ENCODE measurements around the gene CTDSP2. TPM values are rescaled to one million over a fixed set of nuclear protein-coding genes. Genes with fewer than 3 reads are reported as not detected.

The CTDSP2 gene
- total RNA-seq = 100 to 1,000 TPM; 108 to 109 TPM

GRCh38 chr12:57846577-57847319 lies at the start of gene CTDSP2:
Gene CTDSP2, minus strand, starts transcription at chr12:57846729. Its CDS starts 294 bp downstream, at chr12:57846435.
- peak within 1 kb of the TSS; percentile 80 to 87 for H3K4me3 Mint-ChIP-seq
- ATAC-seq (replicated peaks in 1 of 2) (peak; percentile 50 to 52), DNase-seq (peak; percentile 87)
- no peaks in the 10 kb centered on the region for H3K9me3 Mint-ChIP-seq
- peak within 1 kb of the TSS; percentile 34 for H3K27ac Mint-ChIP-seq
- peaks cover 0 to 1% of the 10 kb centered on the region in 2 donors for H3K36me3 Mint-ChIP-seq (ENCODE audit: insufficient read depth in 2 of 2)
- peaks cover 11% of the 10 kb centered on the region for H3K27me3 Mint-ChIP-seq (ENCODE audit: low read depth)
- peaks cover 48% of the 10 kb centered on the region for H3K4me1 Mint-ChIP-seq (ENCODE audit: low read depth)

GRCh38 chr12:57896115-57896433 lies 49.5 kb upstream of the CTDSP2 start:
- Mint-ChIP-seq H3K27ac (peak overlapping the region; percentile 36), H3K4me3 (peak overlapping the region; percentile 62), H3K9me3 (no peaks in the 10 kb centered on the region), H3K36me3 (ENCODE audit: insufficient read depth in 2 of 2) (no peaks in the 10 kb centered on the region), H3K27me3 (ENCODE audit: low read depth) (peaks cover 21% of the 10 kb centered on the region), H3K4me1 (ENCODE audit: low read depth) (peaks cover 64% of the 10 kb centered on the region)
- DNase-seq = no peak
- ATAC-seq (replicated peaks in 1 of 2) = no peak

DNA sequence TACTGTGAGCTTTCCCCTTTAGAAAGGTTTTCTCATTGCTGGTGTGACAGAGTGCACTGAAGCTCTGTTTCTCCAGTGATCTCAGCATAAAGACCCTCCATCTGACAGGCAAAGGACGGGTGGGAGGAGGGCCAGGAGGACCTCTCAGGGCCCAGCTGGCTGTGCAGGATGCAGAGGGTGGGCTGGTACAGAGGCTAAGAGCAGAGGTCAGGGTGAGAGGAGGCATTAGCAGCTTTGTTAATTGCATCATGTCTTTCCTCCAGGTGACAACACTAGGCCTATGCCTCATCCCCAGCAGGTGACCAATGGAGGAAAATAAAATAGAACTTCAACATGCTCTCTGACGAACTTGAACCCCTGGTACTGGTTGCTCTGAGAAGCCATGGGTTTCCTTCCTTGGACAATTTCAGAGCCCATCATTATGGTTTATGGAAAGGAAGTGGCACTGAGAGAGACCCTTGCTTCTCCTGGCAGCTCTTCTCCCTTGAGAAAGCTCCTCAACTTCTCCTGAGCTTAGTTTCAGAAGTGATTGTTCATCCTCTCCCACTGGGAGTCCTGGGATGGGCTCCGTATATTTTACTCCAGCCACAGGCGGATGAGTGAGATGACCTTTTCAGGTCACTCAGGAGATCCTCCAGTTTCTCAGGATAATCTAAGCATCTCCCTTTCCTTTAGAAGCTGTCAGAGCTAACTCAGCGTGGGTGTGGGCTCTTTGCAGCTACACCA lies 49.0 kb upstream of the CTDSP2 start:
- no peak overlapping the region for H3K27ac Mint-ChIP-seq
- no peak for DNase-seq
- H3K4me3 Mint-ChIP-seq = peak overlapping the region; percentile 62
- ATAC-seq (replicated peaks in 1 of 2) = no peak
- no peaks in the 10 kb centered on the region for H3K9me3 Mint-ChIP-seq
- H3K4me1 Mint-ChIP-seq (ENCODE audit: low read depth) = peaks cover 62% of the 10 kb centered on the region
- peaks cover 21% of the 10 kb centered on the region for H3K27me3 Mint-ChIP-seq (ENCODE audit: low read depth)
- H3K36me3 Mint-ChIP-seq (ENCODE audit: insufficient read depth in 2 of 2) = no peaks in the 10 kb centered on the region

GRCh38 chr12:57894399-57895292 lies 48.1 kb upstream of the CTDSP2 start:
- peaks cover 21% of the 10 kb centered on the region for H3K27me3 Mint-ChIP-seq (ENCODE audit: low read depth)
- peaks cover 55% of the 10 kb centered on the region for H3K4me1 Mint-ChIP-seq (ENCODE audit: low read depth)
- H3K27ac Mint-ChIP-seq = peak overlapping the region; percentile 96
- H3K36me3 Mint-ChIP-seq (ENCODE audit: insufficient read depth in 2 of 2) = no peaks in the 10 kb centered on the region
- no peak for ATAC-seq (replicated peaks in 1 of 2)
- no peaks in the 10 kb centered on the region for H3K9me3 Mint-ChIP-seq
- peak overlapping the region; percentile 16 to 66 for H3K4me3 Mint-ChIP-seq
- DNase-seq = no peak

GRCh38 chr12:57893431-57894353 lies 47.2 kb upstream of the CTDSP2 start:
- DNase-seq (no peak), ATAC-seq (replicated peaks in 1 of 2) (no peak)
- H3K4me1 Mint-ChIP-seq (ENCODE audit: low read depth) = peaks cover 46% of the 10 kb centered on the region
- H3K4me3 Mint-ChIP-seq = peak overlapping the region in 1 of 2 donors; percentile 66
- H3K27ac Mint-ChIP-seq = no peak overlapping the region
- no peaks in the 10 kb centered on the region for H3K9me3 Mint-ChIP-seq
- H3K36me3 Mint-ChIP-seq (ENCODE audit: insufficient read depth in 2 of 2) = no peaks in the 10 kb centered on the region
- peaks cover 21% of the 10 kb centered on the region for H3K27me3 Mint-ChIP-seq (ENCODE audit: low read depth)

DNA sequence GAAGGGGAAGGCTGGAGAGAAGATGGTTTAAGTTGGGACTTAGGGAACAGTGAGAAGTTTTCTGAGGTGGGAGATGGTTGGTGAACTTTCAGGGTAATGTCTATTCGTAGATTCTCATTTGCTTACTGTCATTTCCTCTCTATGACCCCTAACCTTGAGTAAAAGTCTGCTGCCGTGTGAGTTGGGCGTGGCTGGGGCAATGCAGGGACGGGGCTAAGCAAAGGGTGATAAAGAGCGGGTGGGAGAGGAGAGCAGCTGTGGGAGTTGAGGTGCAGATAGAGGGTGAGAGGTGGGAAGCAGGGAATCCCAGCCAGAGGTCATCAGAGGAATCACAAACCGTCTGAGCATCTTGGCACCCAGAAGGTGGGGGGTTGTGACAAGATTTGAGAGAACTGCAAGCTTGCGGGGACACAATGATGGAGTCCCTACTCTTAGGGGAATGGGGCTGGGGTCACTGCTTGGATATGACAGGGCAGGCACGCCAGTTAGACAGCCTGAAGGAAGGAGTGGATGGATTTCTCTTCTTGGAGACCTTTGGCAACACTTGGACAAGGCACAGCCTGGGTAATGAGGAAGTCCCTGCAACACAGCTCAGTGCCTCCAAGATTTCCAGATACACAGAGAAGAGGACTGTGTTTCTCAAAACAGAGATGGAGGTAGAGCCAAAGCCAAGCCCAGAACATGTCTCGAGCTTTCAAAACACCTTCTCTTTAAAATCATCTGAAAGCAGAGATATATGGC lies 45.9 kb upstream of the CTDSP2 start:
- H3K4me3 Mint-ChIP-seq = no peak overlapping the region
- H3K9me3 Mint-ChIP-seq = no peaks in the 10 kb centered on the region
- no peak overlapping the region for H3K27ac Mint-ChIP-seq
- peaks cover 13% of the 10 kb centered on the region for H3K27me3 Mint-ChIP-seq (ENCODE audit: low read depth)
- DNase-seq (no peak), ATAC-seq (replicated peaks in 1 of 2) (no peak)
- no peaks in the 10 kb centered on the region for H3K36me3 Mint-ChIP-seq (ENCODE audit: insufficient read depth in 2 of 2)
- peaks cover 40% of the 10 kb centered on the region for H3K4me1 Mint-ChIP-seq (ENCODE audit: low read depth)

DNA sequence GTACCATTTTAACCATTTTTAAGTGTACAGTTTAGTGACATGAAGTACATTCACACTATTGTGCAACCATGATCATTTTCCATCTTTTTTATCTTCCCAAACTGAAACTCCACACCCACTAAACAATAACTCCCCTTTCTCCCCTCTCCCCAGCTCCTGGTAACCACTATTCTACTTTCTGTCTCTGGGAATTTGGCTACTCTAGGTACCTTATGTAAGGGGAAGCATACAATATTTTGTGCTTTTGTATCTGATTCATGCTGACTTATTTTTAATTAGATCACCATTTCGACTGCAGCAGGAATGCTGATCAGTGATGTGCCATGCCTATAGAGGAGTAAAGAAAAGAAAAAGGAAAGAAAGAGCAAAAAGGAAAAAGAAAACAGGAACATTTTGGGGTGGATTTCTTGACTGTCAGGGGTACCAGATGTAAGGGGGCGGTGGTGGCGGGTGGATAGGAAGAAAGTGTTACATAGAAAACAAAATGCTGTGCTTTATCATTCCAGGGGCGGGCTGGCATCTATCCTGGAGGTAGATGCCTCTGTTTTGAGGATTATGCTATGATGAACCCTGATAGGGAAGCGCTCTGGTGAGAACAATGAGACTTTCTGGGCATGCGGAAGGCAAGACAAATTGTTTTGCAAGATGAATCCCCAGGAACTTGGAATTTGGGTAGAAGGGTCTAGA lies 45.2 kb upstream of the CTDSP2 start:
- Mint-ChIP-seq H3K27me3 (ENCODE audit: low read depth) (peaks cover 7% of the 10 kb centered on the region), H3K27ac (no peak overlapping the region), H3K4me3 (no peak overlapping the region), H3K9me3 (no peaks in the 10 kb centered on the region), H3K36me3 (ENCODE audit: insufficient read depth in 2 of 2) (no peaks in the 10 kb centered on the region), H3K4me1 (ENCODE audit: low read depth) (peaks cover 33% of the 10 kb centered on the region)
- no peak for ATAC-seq (replicated peaks in 1 of 2)
- no peak for DNase-seq

GRCh38 chr12:57890191-57891115 lies 43.9 kb upstream of the CTDSP2 start:
- H3K4me1 Mint-ChIP-seq (ENCODE audit: low read depth) = peaks cover 22% of the 10 kb centered on the region
- H3K4me3 Mint-ChIP-seq = no peak overlapping the region
- ATAC-seq (replicated peaks in 1 of 2) (no peak), DNase-seq (no peak)
- H3K9me3 Mint-ChIP-seq = peaks cover 0 to 2% of the 10 kb centered on the region in 2 donors
- H3K27ac Mint-ChIP-seq = no peak overlapping the region
- no peaks in the 10 kb centered on the region for H3K36me3 Mint-ChIP-seq (ENCODE audit: insufficient read depth in 2 of 2)
- H3K27me3 Mint-ChIP-seq (ENCODE audit: low read depth) = peaks cover under 1% of the 10 kb centered on the region

- peaks cover 13% of the 10 kb centered on the region for H3K4me1 Mint-ChIP-seq (ENCODE audit: low read depth)
- no peaks in the 10 kb centered on the region for H3K27me3 Mint-ChIP-seq (ENCODE audit: low read depth)
- DNase-seq (no peak), ATAC-seq (replicated peaks in 1 of 2) (no peak)
- no peaks in the 10 kb centered on the region for H3K36me3 Mint-ChIP-seq (ENCODE audit: insufficient read depth in 2 of 2)
- peaks cover 0 to 2% of the 10 kb centered on the region in 2 donors for H3K9me3 Mint-ChIP-seq
- H3K4me3 Mint-ChIP-seq = no peak overlapping the region
- no peak overlapping the region for H3K27ac Mint-ChIP-seq
Measured at GRCh38 chr12:57889500-57889989, 43.0 kb upstream of the CTDSP2 start.

DNA sequence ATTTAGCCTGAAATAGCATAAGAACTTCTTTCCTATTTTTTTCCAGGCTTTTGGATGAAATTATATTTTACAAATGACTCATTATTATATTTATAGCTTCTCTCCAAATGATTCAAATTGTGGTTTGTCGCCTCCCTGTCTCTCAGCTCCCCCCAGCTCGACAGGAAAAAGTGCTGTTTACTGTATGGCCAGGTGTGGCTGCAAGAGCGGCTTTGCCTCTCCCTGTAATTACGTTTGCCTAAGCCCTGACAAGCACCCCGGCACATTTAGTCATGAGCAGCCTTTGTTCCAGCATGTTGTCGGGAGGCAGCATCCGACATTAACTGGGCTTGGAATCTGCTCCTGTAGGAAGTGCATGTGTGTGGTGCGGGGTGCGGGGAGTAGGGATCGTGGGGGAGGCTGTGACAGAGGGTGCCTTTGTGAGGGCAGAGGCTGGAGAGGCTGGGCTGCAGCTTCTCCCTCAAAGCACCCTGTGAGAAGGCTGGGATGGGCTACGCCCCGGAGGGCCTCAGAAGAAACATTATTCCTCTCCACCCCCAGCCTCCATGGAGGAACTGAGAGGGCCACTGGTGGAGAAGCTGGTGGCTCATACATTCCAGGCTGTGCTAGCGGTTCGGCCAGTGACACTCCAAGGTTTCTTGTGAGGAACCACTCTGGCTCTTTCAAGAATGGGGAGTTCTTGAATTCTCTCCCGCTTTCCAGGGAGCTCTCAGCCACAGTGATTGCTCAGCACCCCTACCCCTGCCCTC lies 42.1 kb upstream of the CTDSP2 start:
- Mint-ChIP-seq H3K4me3 (no peak overlapping the region), H3K9me3 (peaks cover 0 to 5% of the 10 kb centered on the region in 2 donors)
- DNase-seq = no peak

More for the DNA sequence above, 42.1 kb upstream of the CTDSP2 start:
- ATAC-seq (replicated peaks in 1 of 2) = peak; percentile 40 to 55
- no peak overlapping the region for H3K27ac Mint-ChIP-seq
- H3K36me3 Mint-ChIP-seq (ENCODE audit: insufficient read depth in 2 of 2) = peaks cover 1 to 3% of the 10 kb centered on the region in 2 donors
- H3K27me3 Mint-ChIP-seq (ENCODE audit: low read depth) = no peaks in the 10 kb centered on the region
- H3K4me1 Mint-ChIP-seq (ENCODE audit: low read depth) = peaks cover 8% of the 10 kb centered on the region

All from activated T-cell treated with anti-CD3 and anti-CD28 coated beads, Interleukin-2, amount 50 U/mL, for 72 hours (primary cell).